GM23338 (cell line): ENCODE measurements around the gene EXOG. TPM values are rescaled to one million over a fixed set of nuclear protein-coding genes. Genes with fewer than 3 reads are reported as not detected.
"Not testable (repeated sequence)": the region's sequence is repeated elsewhere in the genome, so short reads cannot be mapped to it uniquely, and the experiment has no call there.

Experiments used
- ATAC-seq: fragments of 200-7000 bp; cut with Tn5 transposase; 3 replicates; pipeline ENCODE4 v1.9.1; 2020
- DNase-seq: peaks from one replicate; pipeline ENCODE4 v3.0.0-alpha.2; 2015; ENCODE audit warnings: low spot score
- H2AFZ ChIP-seq: fragments of 200-600 bp; sonication (generic); 2 replicates; pipeline ENCODE4 v1.8.0; 2016; ENCODE audit warnings: antibody characterized with exemption, mild to moderate bottlenecking, moderate library complexity
- H3F3A ChIP-seq: fragments of 200-600 bp; sonication (generic); replicated peaks from 2 replicates; pipeline ENCODE4 v1.8.0; 2017; ENCODE audit warnings: antibody characterized with exemption, mixed run types, low read depth
- H3K27ac ChIP-seq: fragments of 200-600 bp; sonication (generic); 2 replicates; pipeline ENCODE4 v1.6.1; 2016; ENCODE audit warnings: low read depth
- H3K27me3 ChIP-seq: fragments of 200-600 bp; sonication (generic); 2 replicates; pipeline ENCODE4 v1.8.0; 2016; ENCODE audit warnings: mild to moderate bottlenecking, mixed run types, moderate library complexity; ENCODE audit not compliant: insufficient read depth
- H3K36me3 ChIP-seq: fragments of 200-600 bp; sonication (generic); 2 replicates; pipeline ENCODE4 v1.8.0; 2016; ENCODE audit warnings: mild to moderate bottlenecking; ENCODE audit not compliant: insufficient read depth
- H3K4me1 ChIP-seq: fragments of 200-600 bp; sonication (generic); 2 replicates; pipeline ENCODE4 v1.8.0; 2016; ENCODE audit warnings: mild to moderate bottlenecking, moderate library complexity; ENCODE audit not compliant: insufficient read depth
- H3K4me2 ChIP-seq: fragments of 200-600 bp; sonication (generic); 2 replicates; pipeline ENCODE4 v1.7.1; 2017; ENCODE audit warnings: mixed run types
- H3K4me3 ChIP-seq: fragments of 200-600 bp; sonication (generic); 2 replicates; pipeline ENCODE4 v1.6.1; 2016; ENCODE audit warnings: mixed run types
- H3K79me2 ChIP-seq: fragments of 200-600 bp; sonication (generic); replicated peaks from 2 replicates; pipeline ENCODE4 v1.8.0; 2017; ENCODE audit warnings: mild to moderate bottlenecking; ENCODE audit not compliant: insufficient read depth
- H3K9me2 ChIP-seq: fragments of 200-600 bp; sonication (generic); 2 replicates; pipeline ENCODE4 v1.8.0; 2017; ENCODE audit not compliant: insufficient read depth
- H4K20me1 ChIP-seq: fragments of 200-600 bp; sonication (generic); replicated peaks from 2 replicates; pipeline ENCODE4 v1.8.0; 2017; ENCODE audit warnings: mild to moderate bottlenecking; ENCODE audit not compliant: insufficient read depth
- H3K27ac Mint-ChIP-seq: 2 replicates; pipeline ENCODE4 v1.8.0; 2020; ENCODE audit warnings: inconsistent platforms, mild to moderate bottlenecking, moderate library complexity, mixed read lengths
- H3K27me3 Mint-ChIP-seq: 3 replicates; pipeline ENCODE4 v1.8.0; 2022; ENCODE audit warnings: low read depth, mild to moderate bottlenecking, moderate library complexity, mixed read lengths, inconsistent platforms; ENCODE audit not compliant: insufficient read depth, poor library complexity
- H3K36me3 Mint-ChIP-seq: 3 replicates; pipeline ENCODE4 v1.8.0; 2021; ENCODE audit warnings: low read depth, mild to moderate bottlenecking, inconsistent platforms, moderate library complexity, mixed read lengths
- H3K4me1 Mint-ChIP-seq: 3 replicates; pipeline ENCODE4 v1.8.0; 2020; ENCODE audit warnings: mild to moderate bottlenecking, inconsistent platforms, mixed read lengths
- H3K4me3 Mint-ChIP-seq: 3 replicates; pipeline ENCODE4 v1.8.0; 2021; ENCODE audit warnings: moderate library complexity, mild to moderate bottlenecking, inconsistent platforms, mixed read lengths
- H3K9me3 Mint-ChIP-seq: 3 replicates; pipeline ENCODE4 v1.8.0; 2020; ENCODE audit warnings: moderate library complexity, mild to moderate bottlenecking, inconsistent platforms, mixed read lengths
- STAT1 ChIP-seq: IDR thresholded peaks from one replicate; pipeline ENCODE4 v1.6.1; 2016; ENCODE audit warnings: antibody characterized with exemption; ENCODE audit not compliant: unreplicated experiment
- polyA plus RNA-seq: library from polyadenylated mRNA; unstranded; fragments of >200 nt; fragmentation: Nextera tagmentation; extraction: Ambion mirVana; gene quantifications from 2 replicates; pipeline ENCODE4 v1.2.1, GENCODE V29; 2016
- total RNA-seq: library from RNA; depleted of rRNA; stranded (reverse); fragments of >200 nt; shearing (Covaris generic); gene quantifications from 2 replicates; pipeline ENCODE4 v1.2.3, GENCODE V29; 2014
- TF ChIP-seq, protein P1 (sequence below): fragments of 250-450 bp; sonication (Bioruptor Pico); IDR thresholded peaks from 2 replicates; pipeline ENCODE4 v1.5.0; 2020; ENCODE audit warnings: mild to moderate bottlenecking, moderate library complexity
- TF ChIP-seq, protein P2 (sequence below): IDR thresholded peaks from 2 replicates; pipeline ENCODE4 v1.6.1; 2016; ENCODE audit warnings: antibody characterized with exemption
- TF ChIP-seq, protein P3 (sequence below), 2 experiments: fragments of 200-600 bp in 1 of 2; sonication (generic) in 1 of 2; conservative IDR thresholded peaks; 2 replicates each; pipeline versions ENCODE4 v1.5.1 to v1.6.1; 2016 to 2017; ENCODE audit warnings: antibody characterized with exemption in 2 of 2, low read depth in 2 of 2, mild to moderate bottlenecking in 2 of 2, moderate library complexity in 1 of 2

Gene EXOG
- total and polyA plus RNA-seq, 2 experiments from 2014 or later: 9.7 to 11.3 TPM

GRCh38 chr3:38566215-38566528 lies 70.0 kb downstream of the EXOG start (continued):
- TF ChIP-seq, protein P1, sequence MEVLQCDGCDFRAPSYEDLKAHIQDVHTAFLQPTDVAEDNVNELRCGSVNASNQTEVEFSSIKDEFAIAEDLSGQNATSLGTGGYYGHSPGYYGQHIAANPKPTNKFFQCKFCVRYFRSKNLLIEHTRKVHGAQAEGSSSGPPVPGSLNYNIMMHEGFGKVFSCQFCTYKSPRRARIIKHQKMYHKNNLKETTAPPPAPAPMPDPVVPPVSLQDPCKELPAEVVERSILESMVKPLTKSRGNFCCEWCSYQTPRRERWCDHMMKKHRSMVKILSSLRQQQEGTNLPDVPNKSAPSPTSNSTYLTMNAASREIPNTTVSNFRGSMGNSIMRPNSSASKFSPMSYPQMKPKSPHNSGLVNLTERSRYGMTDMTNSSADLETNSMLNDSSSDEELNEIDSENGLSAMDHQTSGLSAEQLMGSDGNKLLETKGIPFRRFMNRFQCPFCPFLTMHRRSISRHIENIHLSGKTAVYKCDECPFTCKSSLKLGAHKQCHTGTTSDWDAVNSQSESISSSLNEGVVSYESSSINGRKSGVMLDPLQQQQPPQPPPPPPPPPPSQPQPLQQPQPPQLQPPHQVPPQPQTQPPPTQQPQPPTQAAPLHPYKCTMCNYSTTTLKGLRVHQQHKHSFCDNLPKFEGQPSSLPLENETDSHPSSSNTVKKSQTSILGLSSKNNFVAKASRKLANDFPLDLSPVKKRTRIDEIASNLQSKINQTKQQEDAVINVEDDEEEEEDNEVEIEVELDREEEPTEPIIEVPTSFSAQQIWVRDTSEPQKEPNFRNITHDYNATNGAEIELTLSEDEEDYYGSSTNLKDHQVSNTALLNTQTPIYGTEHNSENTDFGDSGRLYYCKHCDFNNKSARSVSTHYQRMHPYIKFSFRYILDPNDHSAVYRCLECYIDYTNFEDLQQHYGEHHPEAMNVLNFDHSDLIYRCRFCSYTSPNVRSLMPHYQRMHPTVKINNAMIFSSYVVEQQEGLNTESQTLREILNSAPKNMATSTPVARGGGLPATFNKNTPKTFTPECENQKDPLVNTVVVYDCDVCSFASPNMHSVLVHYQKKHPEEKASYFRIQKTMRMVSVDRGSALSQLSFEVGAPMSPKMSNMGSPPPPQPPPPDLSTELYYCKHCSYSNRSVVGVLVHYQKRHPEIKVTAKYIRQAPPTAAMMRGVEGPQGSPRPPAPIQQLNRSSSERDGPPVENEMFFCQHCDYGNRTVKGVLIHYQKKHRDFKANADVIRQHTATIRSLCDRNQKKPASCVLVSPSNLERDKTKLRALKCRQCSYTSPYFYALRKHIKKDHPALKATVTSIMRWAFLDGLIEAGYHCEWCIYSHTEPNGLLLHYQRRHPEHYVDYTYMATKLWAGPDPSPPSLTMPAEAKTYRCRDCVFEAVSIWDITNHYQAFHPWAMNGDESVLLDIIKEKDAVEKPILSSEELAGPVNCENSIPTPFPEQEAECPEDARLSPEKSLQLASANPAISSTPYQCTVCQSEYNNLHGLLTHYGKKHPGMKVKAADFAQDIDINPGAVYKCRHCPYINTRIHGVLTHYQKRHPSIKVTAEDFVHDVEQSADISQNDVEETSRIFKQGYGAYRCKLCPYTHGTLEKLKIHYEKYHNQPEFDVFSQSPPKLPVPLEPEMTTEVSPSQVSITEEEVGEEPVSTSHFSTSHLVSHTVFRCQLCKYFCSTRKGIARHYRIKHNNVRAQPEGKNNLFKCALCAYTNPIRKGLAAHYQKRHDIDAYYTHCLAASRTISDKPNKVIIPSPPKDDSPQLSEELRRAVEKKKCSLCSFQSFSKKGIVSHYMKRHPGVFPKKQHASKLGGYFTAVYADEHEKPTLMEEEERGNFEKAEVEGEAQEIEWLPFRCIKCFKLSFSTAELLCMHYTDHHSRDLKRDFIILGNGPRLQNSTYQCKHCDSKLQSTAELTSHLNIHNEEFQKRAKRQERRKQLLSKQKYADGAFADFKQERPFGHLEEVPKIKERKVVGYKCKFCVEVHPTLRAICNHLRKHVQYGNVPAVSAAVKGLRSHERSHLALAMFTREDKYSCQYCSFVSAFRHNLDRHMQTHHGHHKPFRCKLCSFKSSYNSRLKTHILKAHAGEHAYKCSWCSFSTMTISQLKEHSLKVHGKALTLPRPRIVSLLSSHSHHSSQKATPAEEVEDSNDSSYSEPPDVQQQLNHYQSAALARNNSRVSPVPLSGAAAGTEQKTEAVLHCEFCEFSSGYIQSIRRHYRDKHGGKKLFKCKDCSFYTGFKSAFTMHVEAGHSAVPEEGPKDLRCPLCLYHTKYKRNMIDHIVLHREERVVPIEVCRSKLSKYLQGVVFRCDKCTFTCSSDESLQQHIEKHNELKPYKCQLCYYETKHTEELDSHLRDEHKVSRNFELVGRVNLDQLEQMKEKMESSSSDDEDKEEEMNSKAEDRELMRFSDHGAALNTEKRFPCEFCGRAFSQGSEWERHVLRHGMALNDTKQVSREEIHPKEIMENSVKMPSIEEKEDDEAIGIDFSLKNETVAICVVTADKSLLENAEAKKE (CRISPR knock-in tag): no peak
- no peak for TF ChIP-seq STAT1
- TF ChIP-seq, protein P2, sequence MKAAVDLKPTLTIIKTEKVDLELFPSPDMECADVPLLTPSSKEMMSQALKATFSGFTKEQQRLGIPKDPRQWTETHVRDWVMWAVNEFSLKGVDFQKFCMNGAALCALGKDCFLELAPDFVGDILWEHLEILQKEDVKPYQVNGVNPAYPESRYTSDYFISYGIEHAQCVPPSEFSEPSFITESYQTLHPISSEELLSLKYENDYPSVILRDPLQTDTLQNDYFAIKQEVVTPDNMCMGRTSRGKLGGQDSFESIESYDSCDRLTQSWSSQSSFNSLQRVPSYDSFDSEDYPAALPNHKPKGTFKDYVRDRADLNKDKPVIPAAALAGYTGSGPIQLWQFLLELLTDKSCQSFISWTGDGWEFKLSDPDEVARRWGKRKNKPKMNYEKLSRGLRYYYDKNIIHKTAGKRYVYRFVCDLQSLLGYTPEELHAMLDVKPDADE: no peak
- TF ChIP-seq, protein P3, sequence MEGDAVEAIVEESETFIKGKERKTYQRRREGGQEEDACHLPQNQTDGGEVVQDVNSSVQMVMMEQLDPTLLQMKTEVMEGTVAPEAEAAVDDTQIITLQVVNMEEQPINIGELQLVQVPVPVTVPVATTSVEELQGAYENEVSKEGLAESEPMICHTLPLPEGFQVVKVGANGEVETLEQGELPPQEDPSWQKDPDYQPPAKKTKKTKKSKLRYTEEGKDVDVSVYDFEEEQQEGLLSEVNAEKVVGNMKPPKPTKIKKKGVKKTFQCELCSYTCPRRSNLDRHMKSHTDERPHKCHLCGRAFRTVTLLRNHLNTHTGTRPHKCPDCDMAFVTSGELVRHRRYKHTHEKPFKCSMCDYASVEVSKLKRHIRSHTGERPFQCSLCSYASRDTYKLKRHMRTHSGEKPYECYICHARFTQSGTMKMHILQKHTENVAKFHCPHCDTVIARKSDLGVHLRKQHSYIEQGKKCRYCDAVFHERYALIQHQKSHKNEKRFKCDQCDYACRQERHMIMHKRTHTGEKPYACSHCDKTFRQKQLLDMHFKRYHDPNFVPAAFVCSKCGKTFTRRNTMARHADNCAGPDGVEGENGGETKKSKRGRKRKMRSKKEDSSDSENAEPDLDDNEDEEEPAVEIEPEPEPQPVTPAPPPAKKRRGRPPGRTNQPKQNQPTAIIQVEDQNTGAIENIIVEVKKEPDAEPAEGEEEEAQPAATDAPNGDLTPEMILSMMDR (conservative IDR thresholded peaks at IDR 0.05; ENCODE audit: low read depth in 2 of 2): no peak

- not testable (repeated sequence) for H3K36me3 ChIP-seq, H3K27ac ChIP-seq, H3K27me3 Mint-ChIP-seq, H3K9me3 Mint-ChIP-seq, H3K79me2 ChIP-seq, H3K27ac Mint-ChIP-seq, H4K20me1 ChIP-seq, H3K4me3 Mint-ChIP-seq, H3K4me1 ChIP-seq, H3K4me3 ChIP-seq, H2AFZ ChIP-seq, DNase-seq, H3K27me3 ChIP-seq, H3F3A ChIP-seq, H3K4me1 Mint-ChIP-seq, H3K9me2 ChIP-seq, H3K4me2 ChIP-seq, H3K36me3 Mint-ChIP-seq, ATAC-seq
Observed at GRCh38 chr3:38566794-38567193, 70.7 kb downstream of the EXOG start.
